ENCODE measurements around the gene ZBTB7C.

Gene ZBTB7C

GRCh38 chr18:48133671-48134251, 275.4 kb downstream of the ZBTB7C start:
- no peak for DNase-seq

GRCh38 chr18:48132797-48133655, 276.2 kb downstream of the ZBTB7C start:
- no peak for DNase-seq

- DNase-seq = no peak
These were observed 278.1 kb downstream of the ZBTB7C start for GRCh38 chr18:48131042-48131441.

- DNase-seq = no peak
These were observed 279.5 kb downstream of the ZBTB7C start for GRCh38 chr18:48129621-48130082.

GRCh38 chr18:48127606-48128005, 281.6 kb downstream of the ZBTB7C start:
- DNase-seq = no peak

GRCh38 chr18:48126240-48126639, 282.9 kb downstream of the ZBTB7C start:
- DNase-seq = no peak

- DNase-seq = no peak
These were observed 283.5 kb downstream of the ZBTB7C start for GRCh38 chr18:48125724-48126123.

GRCh38 chr18:48124857-48125626, 284.1 kb downstream of the ZBTB7C start:
- DNase-seq = no peak

GRCh38 chr18:48123941-48124340, 285.2 kb downstream of the ZBTB7C start:
- no peak for DNase-seq

GRCh38 chr18:48123324-48123723, 285.9 kb downstream of the ZBTB7C start:
- no peak for DNase-seq

- no peak for DNase-seq
These were observed 286.4 kb downstream of the ZBTB7C start for GRCh38 chr18:48122816-48123215.

- no peak for DNase-seq
These were observed 286.8 kb downstream of the ZBTB7C start for GRCh38 chr18:48122376-48122775.

GRCh38 chr18:48121752-48122151, 287.4 kb downstream of the ZBTB7C start:
- DNase-seq = no peak

- no peak for DNase-seq
These were observed 290.0 kb downstream of the ZBTB7C start for GRCh38 chr18:48119204-48119603.

GRCh38 chr18:48116873-48117630, 292.1 kb downstream of the ZBTB7C start:
- no peak for DNase-seq

GRCh38 chr18:48116017-48116416, 293.2 kb downstream of the ZBTB7C start:
- DNase-seq = no peak

- DNase-seq = no peak
These were observed 295.5 kb downstream of the ZBTB7C start for GRCh38 chr18:48113691-48114090.

- no peak for DNase-seq
These were observed 297.6 kb downstream of the ZBTB7C start for GRCh38 chr18:48111587-48111986.

GRCh38 chr18:48110797-48111196, 298.4 kb downstream of the ZBTB7C start:
- no peak for DNase-seq

- no peak for DNase-seq
These were observed 299.2 kb downstream of the ZBTB7C start for GRCh38 chr18:48109961-48110493.

- no peak for DNase-seq
These were observed 301.0 kb downstream of the ZBTB7C start for GRCh38 chr18:48108136-48108535.

GRCh38 chr18:48106976-48107781, 302.0 kb downstream of the ZBTB7C start:
- no peak for DNase-seq

Data from SIG-M5 (cell line).